ENCODE results near the gene PCK2. TPM values are rescaled to one million over a fixed set of nuclear protein-coding genes. Genes with fewer than 3 reads are reported as not detected.

Gene PCK2
- total and polyA plus RNA-seq, 3 donors from 2014 or later, result 20.7 to 43.6 (median 30.6) TPM

GRCh38 chr14:24055971-24056799 is 37.9 kb upstream of the PCK2 start:
- no peaks in the 10 kb centered on the region for H3K9me3 ChIP-seq
- no peak overlapping the region for H3K27ac ChIP-seq
- H3K27me3 ChIP-seq, result no peaks in the 10 kb centered on the region
- H3K4me3 ChIP-seq, result no peak overlapping the region
- TF ChIP-seq, protein P1, sequence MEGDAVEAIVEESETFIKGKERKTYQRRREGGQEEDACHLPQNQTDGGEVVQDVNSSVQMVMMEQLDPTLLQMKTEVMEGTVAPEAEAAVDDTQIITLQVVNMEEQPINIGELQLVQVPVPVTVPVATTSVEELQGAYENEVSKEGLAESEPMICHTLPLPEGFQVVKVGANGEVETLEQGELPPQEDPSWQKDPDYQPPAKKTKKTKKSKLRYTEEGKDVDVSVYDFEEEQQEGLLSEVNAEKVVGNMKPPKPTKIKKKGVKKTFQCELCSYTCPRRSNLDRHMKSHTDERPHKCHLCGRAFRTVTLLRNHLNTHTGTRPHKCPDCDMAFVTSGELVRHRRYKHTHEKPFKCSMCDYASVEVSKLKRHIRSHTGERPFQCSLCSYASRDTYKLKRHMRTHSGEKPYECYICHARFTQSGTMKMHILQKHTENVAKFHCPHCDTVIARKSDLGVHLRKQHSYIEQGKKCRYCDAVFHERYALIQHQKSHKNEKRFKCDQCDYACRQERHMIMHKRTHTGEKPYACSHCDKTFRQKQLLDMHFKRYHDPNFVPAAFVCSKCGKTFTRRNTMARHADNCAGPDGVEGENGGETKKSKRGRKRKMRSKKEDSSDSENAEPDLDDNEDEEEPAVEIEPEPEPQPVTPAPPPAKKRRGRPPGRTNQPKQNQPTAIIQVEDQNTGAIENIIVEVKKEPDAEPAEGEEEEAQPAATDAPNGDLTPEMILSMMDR (IDR thresholded peaks at IDR 0.05), result no peak
- TF ChIP-seq POLR2A (IDR thresholded peaks at IDR 0.05), result no peak
- DNase-seq, result no peak
- intact Hi-C loops (cut with DNase I; ENCODE audit: low total_unique reads), result no loop called here
- H3K4me1 ChIP-seq, result peaks cover 8% of the 10 kb centered on the region
- H3K36me3 ChIP-seq (ENCODE audit: low read depth, missing control alignments), result no peaks in the 10 kb centered on the region
- 84 to 91% methylated on average over 9 to 10 of the region's 10 CpGs for WGBS, 2 donors

DNA sequence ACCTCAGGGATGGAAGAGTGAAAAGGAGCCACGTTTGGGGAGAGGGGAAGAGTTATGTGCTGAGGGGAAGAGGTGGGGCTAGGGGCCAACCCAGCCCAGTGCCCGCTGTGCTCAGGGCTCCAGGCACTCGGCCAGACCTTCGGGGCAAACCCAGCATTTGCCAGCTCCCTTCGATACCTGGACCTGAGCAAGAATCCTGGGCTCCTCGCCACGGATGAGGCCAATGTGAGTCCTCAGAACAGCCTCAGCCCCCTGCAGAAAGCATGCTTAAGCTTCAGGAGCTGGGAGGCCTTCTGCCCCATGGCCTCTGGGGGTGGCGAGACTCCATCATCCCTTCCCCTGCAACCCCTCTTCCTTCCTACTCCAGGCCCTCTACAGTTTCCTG is 37.3 kb upstream of the PCK2 start:
- intact Hi-C loops (cut with DNase I; ENCODE audit: low total_unique reads), result no loop called here
- Histone ChIP-seq H3K4me1 (peaks cover 8% of the 10 kb centered on the region), H3K4me3 (no peak overlapping the region), H3K27ac (no peak overlapping the region), H3K27me3 (no peaks in the 10 kb centered on the region), H3K36me3 (ENCODE audit: low read depth, missing control alignments) (no peaks in the 10 kb centered on the region), H3K9me3 (no peaks in the 10 kb centered on the region)
- no peak for TF ChIP-seq POLR2A (IDR thresholded peaks at IDR 0.05)
- TF ChIP-seq, protein P1 (IDR thresholded peaks at IDR 0.05), result no peak
- WGBS, 2 donors, result 75 to 83% methylated on average over 4 to 7 of the region's 8 CpGs
- DNase-seq, result no peak

- 89 to 95% methylated on average over 2 of the region's 2 CpGs for WGBS, 2 donors
- DNase-seq, result no peak
- Histone ChIP-seq H3K4me1 (peaks cover 5% of the 10 kb centered on the region), H3K27me3 (no peaks in the 10 kb centered on the region), H3K9me3 (no peaks in the 10 kb centered on the region), H3K4me3 (no peak overlapping the region), H3K36me3 (ENCODE audit: low read depth, missing control alignments) (no peaks in the 10 kb centered on the region), H3K27ac (no peak overlapping the region)
- intact Hi-C loops (cut with DNase I; ENCODE audit: low total_unique reads), result no loop called here
- TF ChIP-seq POLR2A (IDR thresholded peaks at IDR 0.05), result no peak
Measured at GRCh38 chr14:24057271-24057670, 36.8 kb upstream of the PCK2 start.

- H3K27me3 ChIP-seq, result no peaks in the 10 kb centered on the region
- TF ChIP-seq, protein P1 (IDR thresholded peaks at IDR 0.05), result no peak
- TF ChIP-seq POLR2A (IDR thresholded peaks at IDR 0.05), result no peak
- intact Hi-C loops (cut with DNase I; ENCODE audit: low total_unique reads), result no loop called here
- no peaks in the 10 kb centered on the region for H3K4me1 ChIP-seq
- H3K4me3 ChIP-seq, result no peak overlapping the region
- H3K36me3 ChIP-seq (ENCODE audit: low read depth, missing control alignments), result no peaks in the 10 kb centered on the region
- no peak overlapping the region for H3K27ac ChIP-seq
- 64 to 93% methylated on average over 2 to 14 of the region's 14 CpGs for WGBS, 2 donors
- DNase-seq, result no peak
- H3K9me3 ChIP-seq, result no peaks in the 10 kb centered on the region
Measured at GRCh38 chr14:24057867-24058259, 36.2 kb upstream of the PCK2 start.

GRCh38 chr14:24058260-24058950 is 35.7 kb upstream of the PCK2 start:
- WGBS, 2 donors, result 50 to 70% methylated on average over 5 to 7 of the region's 7 CpGs
- no peak overlapping the region for H3K27ac ChIP-seq
- no peaks in the 10 kb centered on the region for H3K27me3 ChIP-seq
- intact Hi-C loops (cut with DNase I; ENCODE audit: low total_unique reads), result no loop called here
- H3K4me1 ChIP-seq, result no peaks in the 10 kb centered on the region
- H3K9me3 ChIP-seq, result no peaks in the 10 kb centered on the region
- no peaks in the 10 kb centered on the region for H3K36me3 ChIP-seq (ENCODE audit: low read depth, missing control alignments)
- H3K4me3 ChIP-seq, result no peak overlapping the region
- peak; percentile 94 for DNase-seq
- TF ChIP-seq, protein P1 (IDR thresholded peaks at IDR 0.05), result peak; percentile 71 to 92 (median 79)
- TF ChIP-seq POLR2A (IDR thresholded peaks at IDR 0.05), result no peak

Data from testis (tissue), 3 donors.